Ovary (tissue), 10 donors: ENCODE data around the gene SLC7A14. TPM values are rescaled to one million over a fixed set of nuclear protein-coding genes. Genes with fewer than 3 reads are reported as not detected.
A peak's percentile ranks its signal among the peaks of the same experiment; 100 is the strongest.

ENCODE experiments used
- DNase-seq, 5 donors: peaks; one replicate each; pipeline ENCODE4 v3.0.0-alpha.2; 2019 to 2020
- H3K27ac ChIP-seq, 2 donors: fragments of 200-600 bp; one replicate each; pipeline versions ENCODE4 v1.5.1 to v1.8.0; 2019 to 2022
- H3K27me3 ChIP-seq: fragments of 200-600 bp; one replicate; pipeline ENCODE4 v1.8.0; 2022
- H3K36me3 ChIP-seq: fragments of 200-600 bp; sonication (generic); one replicate; pipeline ENCODE4 v1.5.1; 2019
- H3K4me1 ChIP-seq: one replicate; pipeline ENCODE4 v1.8.1; 2013; ENCODE audit warnings: mild to moderate bottlenecking, moderate library complexity; ENCODE audit not compliant: insufficient read depth
- H3K4me3 ChIP-seq: fragments of 200-600 bp; sonication (generic); one replicate; pipeline ENCODE4 v1.5.1; 2017
- H3K9me3 ChIP-seq, 2 donors: fragments of 200-600 bp in 1 of 2; sonication (generic) in 1 of 2; one replicate each; pipeline versions ENCODE4 v1.5.1 to v1.8.1; 2013 to 2019; ENCODE audit warnings: mild to moderate bottlenecking in 1 of 2, moderate library complexity in 1 of 2
- CTCF ChIP-seq, 3 donors: fragments of 450-650 bp in 2 of 3; fragments of 200-600 bp in 1 of 3; IDR thresholded peaks; one replicate each; pipeline versions ENCODE4 v1.5.1 to v1.8.0; 2016 to 2022; ENCODE audit warnings: antibody characterized with exemption in 3 of 3, mild to moderate bottlenecking in 1 of 3
- EP300 ChIP-seq: sonication (generic); formaldehyde crosslinking; IDR thresholded peaks from one replicate; pipeline ENCODE4 v1.6.1; 2017; ENCODE audit warnings: antibody characterized with exemption
- POLR2A ChIP-seq: fragments of 450-650 bp; IDR thresholded peaks from one replicate; pipeline ENCODE4 v1.6.1; 2017; ENCODE audit warnings: antibody characterized with exemption, mild to moderate bottlenecking, moderate library complexity
- WGBS, 3 donors: extraction: QIAGEN DNeasy Blood & Tissue Kit in 1 of 3; methylation state at CpG; one replicate each; pipeline versions ENCODE4 v1.1.5 to v1.1.7; 2013 to 2017; 5-methylcytosine and 5-hydroxymethylcytosine counted together
- intact Hi-C, 4 donors: fragments of 100-400 bp; cut with DNase I; formaldehyde crosslinking; loops; one replicate each; pipeline versions ENCODE4 v1.11.0 to v1.15.1; 2022 to 2023
- long read RNA-seq, 3 donors: library from polyadenylated mRNA in 2 of 3; unstranded in 2 of 3; transcript quantifications; one replicate each; pipeline ENCODE4 v2.0.0 and lab custom pipeline, GENCODE V29; 2021 to 2026
- polyA plus RNA-seq, 2 donors: library from polyadenylated mRNA; stranded (reverse); fragments of 200-250 nt in 1 of 2; fragments of 350-450 nt in 1 of 2; fragmentation: Illumina TruSeq in 1 of 2; extraction: RNeasy Lipid Tissue Mini Kit (QIAGEN cat#74804) in 1 of 2; gene quantifications; one replicate each; pipeline ENCODE4 v1.2.3, GENCODE V29; 2013 to 2014
- total RNA-seq, 7 donors: library from RNA; depleted of rRNA in 2 of 7; stranded (reverse); fragments of >200 nt in 2 of 7; fragmentation: NEBNext Ultra II Directional in 3 of 7; extraction: Animal tissue kit (Norgen Biotek cat#: 25700) in 3 of 7; gene quantifications; one replicate each; pipeline versions ENCODE4 v1.1.0 to v1.2.4, GENCODE V29; 2016 to 2023
- donor health status: DM: no; HTN: no; CAD: no; lungs with moderate emphysema.
- donor health status: DM: no; HTN: no; CAD: no.
- donor health status: Bipolar disorder and iron deficiency.
- donor health status: DM: yes; HTN: yes; CAD: no.
- donor health status: DM: no; HTN: no; CAD: no.
- donor health status: DM: yes; HTN: yes; CAD: no.

Gene SLC7A14
- under 1 TPM in 5 of 7 donors, not detected in 2; under 0.01 to 0.20 (median 0.03) TPM for total RNA-seq
- polyA plus RNA-seq = under 1 TPM; 0.03 to 0.07 TPM
- long read RNA-seq, donor 1 = 0 reads
- long read RNA-seq, donor 2 = 0 reads
- long read RNA-seq, donor 3, partial matches to known transcripts = 0 of 1 reads
- long read RNA-seq, donor 3, other reads (novel, unspliced or antisense) = 1 of 1 reads

- Histone ChIP-seq H3K27ac (no peak within 1 kb of the TSS), H3K4me3 (no peak within 1 kb of the TSS), H3K36me3 (no peaks in the 10 kb centered on the region), H3K27me3 (no peaks in the 10 kb centered on the region), H3K4me1 (peaks cover 8% of the 10 kb centered on the region), H3K9me3 (no peaks in the 10 kb centered on the region)
- intact Hi-C loops = loop anchor here in 1 of 4 donors (10.0 kb wide), 1 partner anchor 51 kb away; no protein-coding TSS in a partner anchor
- WGBS, 3 donors = 11 to 22% (median 21%) methylated on average over 6 to 12 of the region's 12 CpGs
- no peak for TF ChIP-seq EP300
- no peak for TF ChIP-seq POLR2A
- TF ChIP-seq CTCF (IDR thresholded peaks at IDR 0.05) = no peak
- peak in 1 of 5 donors; percentile 10 for DNase-seq
Observed at GRCh38 chr3:170585937-170586310, at the start of gene SLC7A14. Gene SLC7A14, minus strand, starts transcription at chr3:170586075. Its CDS starts 59,139 bp downstream, at chr3:170526936.

GRCh38 chr3:170635385-170635735 is 49.5 kb upstream of the SLC7A14 start:
- DNase-seq = no peak
- intact Hi-C loops = no loop called here
- Histone ChIP-seq H3K27ac (no peak overlapping the region), H3K4me3 (no peak overlapping the region), H3K36me3 (no peaks in the 10 kb centered on the region), H3K9me3 (no peaks in the 10 kb centered on the region), H3K27me3 (no peaks in the 10 kb centered on the region), H3K4me1 (no peaks in the 10 kb centered on the region)
- TF ChIP-seq EP300 = no peak
- no peak for TF ChIP-seq POLR2A
- TF ChIP-seq CTCF (IDR thresholded peaks at IDR 0.05) = no peak
- 70% methylated on average over 2 of the region's 2 CpGs for WGBS, 3 donors

- no peaks in the 10 kb centered on the region for H3K9me3 ChIP-seq
- DNase-seq = no peak
- no peak for TF ChIP-seq EP300
Observed at GRCh38 chr3:170634663-170635384, 48.9 kb upstream of the SLC7A14 start.

GRCh38 chr3:170633573-170633972 is 47.7 kb upstream of the SLC7A14 start:
- TF ChIP-seq CTCF (IDR thresholded peaks at IDR 0.05) = no peak
- TF ChIP-seq POLR2A = no peak
- no peak for TF ChIP-seq EP300
- WGBS, 3 donors = 91 to 92% (median 92%) methylated on average over 4 of the region's 4 CpGs

More at GRCh38 chr3:170634663-170635384, 48.9 kb upstream of the SLC7A14 start:
- intact Hi-C loops = no loop called here
- no peak overlapping the region for H3K27ac ChIP-seq
- H3K36me3 ChIP-seq = no peaks in the 10 kb centered on the region
- H3K27me3 ChIP-seq = no peaks in the 10 kb centered on the region
- H3K4me3 ChIP-seq = no peak overlapping the region
- WGBS, 3 donors = 89 to 92% (median 89%) methylated on average over 3 of the region's 3 CpGs
- no peaks in the 10 kb centered on the region for H3K4me1 ChIP-seq

GRCh38 chr3:170632780-170633179 is 46.9 kb upstream of the SLC7A14 start:
- intact Hi-C loops = no loop called here
- DNase-seq = no peak
- TF ChIP-seq EP300 (no peak), CTCF (IDR thresholded peaks at IDR 0.05) (no peak), POLR2A (no peak)

More at GRCh38 chr3:170633573-170633972, 47.7 kb upstream of the SLC7A14 start:
- Histone ChIP-seq H3K9me3 (no peaks in the 10 kb centered on the region), H3K4me3 (no peak overlapping the region), H3K36me3 (no peaks in the 10 kb centered on the region), H3K27ac (no peak overlapping the region), H3K27me3 (no peaks in the 10 kb centered on the region), H3K4me1 (no peaks in the 10 kb centered on the region)
- no peak for DNase-seq
- intact Hi-C loops = no loop called here

More at GRCh38 chr3:170632780-170633179, 46.9 kb upstream of the SLC7A14 start:
- no peaks in the 10 kb centered on the region for H3K36me3 ChIP-seq
- H3K4me1 ChIP-seq = no peaks in the 10 kb centered on the region
- H3K27me3 ChIP-seq = no peaks in the 10 kb centered on the region
- H3K4me3 ChIP-seq = no peak overlapping the region
- 88 to 90% (median 89%) methylated on average over 4 of the region's 4 CpGs for WGBS, 3 donors
- no peaks in the 10 kb centered on the region for H3K9me3 ChIP-seq
- H3K27ac ChIP-seq = no peak overlapping the region
